Skeletal muscle cell (primary cell): ENCODE results near the gene LAMB4.

ENCODE experiments used
- DNase-seq: peaks from one replicate; pipeline ENCODE4 v3.0.0-alpha.2; 2010; ENCODE audit warnings: low read depth
- H3K4me3 ChIP-seq: 2 replicates; pipeline ENCODE4 v1.5.1; 2011; ENCODE audit warnings: low read depth, mild to moderate bottlenecking, control low read depth, low read length, moderate library complexity

The LAMB4 gene

DNA sequence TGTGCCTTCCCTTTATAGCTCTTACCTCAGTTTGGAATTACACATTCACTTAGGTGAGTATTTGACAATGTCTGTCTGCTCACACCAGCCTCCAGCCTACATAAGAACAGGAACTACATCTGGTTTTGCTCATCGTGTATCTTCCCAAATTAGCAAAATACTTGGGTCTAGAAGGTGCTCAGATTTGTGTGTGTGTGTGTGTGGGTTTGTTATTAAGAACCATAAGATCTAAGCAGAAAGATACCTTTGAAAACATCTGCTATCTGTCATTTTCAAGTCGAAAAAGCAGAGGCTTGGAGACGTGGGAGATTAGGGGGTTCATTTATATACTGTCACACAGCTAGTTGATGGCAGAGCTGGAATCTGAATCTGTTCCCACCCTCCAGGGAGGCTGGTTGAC is 14.8 kb upstream of the LAMB4 start:
- DNase-seq: no peak
- no peak overlapping the region for H3K4me3 ChIP-seq

GRCh38 chr7:108143658-108144420 is 13.7 kb upstream of the LAMB4 start:
- H3K4me3 ChIP-seq: no peak overlapping the region
- no peak for DNase-seq

DNA sequence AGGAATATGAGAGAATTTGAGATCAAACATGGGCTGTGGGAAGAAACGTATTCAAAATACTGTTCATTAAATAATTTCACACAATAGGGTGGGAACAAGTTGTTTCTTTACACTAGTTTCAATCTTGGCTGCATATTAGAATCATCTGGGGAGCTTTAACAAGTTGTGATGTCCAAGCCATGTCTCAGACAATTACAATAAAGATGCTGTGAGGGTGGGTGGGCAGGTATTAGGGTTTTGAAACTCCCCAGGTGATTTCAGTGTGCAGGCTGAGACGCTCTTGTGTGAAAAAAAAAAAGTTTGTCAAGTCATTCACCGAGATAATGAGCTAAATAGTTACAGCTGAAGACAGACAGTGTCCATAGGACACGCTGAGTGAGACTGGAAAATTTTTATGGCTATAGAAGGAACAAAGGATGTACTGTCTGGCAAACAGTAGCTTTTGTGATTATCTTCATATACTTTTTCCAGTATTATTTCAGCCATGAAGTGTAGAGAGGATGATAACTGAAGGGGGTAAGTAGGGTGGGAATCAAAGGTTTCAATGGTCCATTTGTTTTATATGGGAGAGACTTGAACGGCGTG is 12.6 kb upstream of the LAMB4 start:
- no peak for DNase-seq
- no peak overlapping the region for H3K4me3 ChIP-seq

GRCh38 chr7:108142180-108142579 is 12.0 kb upstream of the LAMB4 start:
- no peak for DNase-seq
- H3K4me3 ChIP-seq: no peak overlapping the region

DNA sequence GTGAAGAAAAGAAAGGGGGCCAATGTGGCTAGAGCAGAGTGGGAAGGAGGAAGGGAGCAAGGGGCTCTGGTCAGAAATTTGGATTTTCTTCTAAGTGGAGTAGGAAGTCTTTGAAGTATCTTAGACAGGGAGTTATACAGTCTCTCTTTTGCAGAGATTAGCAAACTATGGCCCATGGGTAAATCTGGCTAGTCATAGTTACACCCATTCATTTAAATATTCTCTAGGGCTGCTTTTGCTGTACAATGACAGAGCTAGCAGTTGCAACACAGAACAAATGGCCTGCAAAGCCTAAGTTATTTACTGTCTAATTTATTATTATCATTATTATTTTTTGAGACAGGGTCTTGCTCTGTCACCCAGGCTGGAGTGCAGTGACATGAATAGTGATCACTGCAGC is 10.5 kb upstream of the LAMB4 start:
- no peak for DNase-seq
- H3K4me3 ChIP-seq: no peak overlapping the region

GRCh38 chr7:108138911-108139310 is 8.8 kb upstream of the LAMB4 start:
- H3K4me3 ChIP-seq: no peak overlapping the region
- DNase-seq: no peak

DNA sequence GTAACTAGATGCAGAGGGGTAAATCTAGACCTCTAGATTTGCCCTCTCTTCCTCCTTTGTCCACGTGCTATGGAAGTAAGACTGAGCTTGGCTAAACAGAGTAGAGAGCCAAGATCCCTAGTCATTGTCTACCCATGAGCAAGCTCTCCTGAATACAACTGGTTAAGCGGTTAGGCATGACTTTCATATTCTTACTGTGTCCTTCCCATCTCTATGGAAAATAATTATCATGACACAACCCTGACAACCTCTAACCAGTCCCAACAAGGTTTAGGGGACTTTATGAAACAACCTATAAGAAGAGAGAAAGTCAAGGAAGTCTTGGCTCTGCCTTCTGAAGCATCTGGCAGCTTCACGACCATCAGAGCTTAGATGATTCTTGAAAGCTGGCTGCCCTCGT is 7.8 kb upstream of the LAMB4 start:
- DNase-seq: no peak
- H3K4me3 ChIP-seq: no peak overlapping the region

GRCh38 chr7:108137040-108137439 is 6.9 kb upstream of the LAMB4 start:
- DNase-seq: no peak
- H3K4me3 ChIP-seq: no peak overlapping the region

DNA sequence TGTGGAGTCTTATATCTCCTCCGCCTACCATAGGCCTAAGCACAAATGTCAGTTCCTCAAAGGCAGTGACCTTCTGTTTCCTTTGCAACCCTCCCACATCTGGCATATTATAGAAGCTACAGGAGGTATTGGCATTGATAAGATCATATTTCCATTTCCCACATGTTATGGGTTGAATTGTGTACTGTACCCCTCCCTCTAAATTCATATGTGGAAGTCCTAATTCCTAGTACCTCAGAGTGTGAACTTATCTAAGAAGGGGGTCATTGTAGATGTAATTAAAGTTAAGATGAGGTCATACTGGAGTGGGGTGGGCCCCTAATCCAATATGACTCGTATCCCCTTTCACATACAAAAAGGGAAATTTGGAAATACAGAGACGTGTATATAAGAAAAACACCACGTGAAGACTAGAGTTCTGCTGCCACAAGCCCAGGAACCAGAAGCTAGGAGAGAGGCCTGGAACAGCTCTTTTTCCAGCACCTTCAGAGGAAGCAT is 6.1 kb upstream of the LAMB4 start:
- DNase-seq: no peak
- H3K4me3 ChIP-seq: no peak overlapping the region

- DNase-seq: no peak
- H3K4me3 ChIP-seq: no peak overlapping the region
Measured at GRCh38 chr7:108135446-108136190, 5.5 kb upstream of the LAMB4 start.

DNA sequence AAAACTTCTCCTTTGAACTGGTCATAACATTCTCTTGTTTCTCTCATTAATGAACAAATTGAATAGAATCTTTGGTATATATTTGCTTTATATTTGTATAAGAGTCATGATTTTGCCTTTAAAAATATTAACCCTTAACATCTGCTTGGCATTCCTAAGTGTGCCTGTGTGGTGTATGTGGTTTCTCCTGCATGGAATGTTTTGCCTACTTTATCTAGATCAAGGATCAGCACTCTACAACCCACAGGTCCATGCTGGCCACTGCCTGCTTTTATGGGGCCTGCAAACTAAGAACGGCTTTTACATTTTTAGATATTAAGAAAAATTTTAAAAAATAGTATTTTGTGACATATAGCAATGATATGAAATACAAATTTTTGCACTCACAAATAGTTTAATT is 4.3 kb upstream of the LAMB4 start:
- H3K4me3 ChIP-seq: no peak overlapping the region
- no peak for DNase-seq

DNA sequence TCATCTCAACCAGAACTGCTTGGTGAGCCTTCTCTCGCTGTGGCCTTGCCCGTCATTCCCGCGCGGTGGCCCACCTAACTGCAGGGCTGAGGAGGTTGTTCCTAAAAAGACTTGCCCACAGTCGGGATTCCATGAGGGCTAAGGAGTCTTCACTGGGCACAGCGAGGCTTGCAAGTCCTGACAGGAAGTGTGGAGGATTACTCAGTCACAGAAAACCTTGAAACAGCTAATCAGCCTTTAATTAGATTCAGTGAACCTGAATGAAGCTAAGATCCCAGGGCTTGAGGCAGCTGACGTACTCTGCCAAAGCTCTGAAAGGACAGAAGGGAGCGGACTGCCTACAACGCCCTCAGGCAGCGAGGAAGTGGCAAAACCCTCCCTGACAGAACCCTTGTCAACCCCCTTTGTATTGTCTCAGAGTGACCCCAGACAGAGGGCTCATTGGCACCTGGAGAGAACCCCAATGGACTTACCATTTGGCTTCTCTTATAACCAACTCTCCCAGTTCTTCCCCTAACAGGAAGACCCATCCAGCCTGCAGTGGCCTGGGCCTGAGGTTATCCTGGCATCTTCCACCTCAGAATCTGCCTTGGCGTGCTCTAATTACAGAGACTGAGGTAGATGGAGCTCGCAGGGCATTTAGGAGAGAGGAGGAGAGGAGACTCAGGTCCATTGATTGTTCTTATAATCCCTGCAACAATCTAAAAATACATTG is 2.5 kb upstream of the LAMB4 start:
- DNase-seq: no peak
- H3K4me3 ChIP-seq: no peak overlapping the region

DNA sequence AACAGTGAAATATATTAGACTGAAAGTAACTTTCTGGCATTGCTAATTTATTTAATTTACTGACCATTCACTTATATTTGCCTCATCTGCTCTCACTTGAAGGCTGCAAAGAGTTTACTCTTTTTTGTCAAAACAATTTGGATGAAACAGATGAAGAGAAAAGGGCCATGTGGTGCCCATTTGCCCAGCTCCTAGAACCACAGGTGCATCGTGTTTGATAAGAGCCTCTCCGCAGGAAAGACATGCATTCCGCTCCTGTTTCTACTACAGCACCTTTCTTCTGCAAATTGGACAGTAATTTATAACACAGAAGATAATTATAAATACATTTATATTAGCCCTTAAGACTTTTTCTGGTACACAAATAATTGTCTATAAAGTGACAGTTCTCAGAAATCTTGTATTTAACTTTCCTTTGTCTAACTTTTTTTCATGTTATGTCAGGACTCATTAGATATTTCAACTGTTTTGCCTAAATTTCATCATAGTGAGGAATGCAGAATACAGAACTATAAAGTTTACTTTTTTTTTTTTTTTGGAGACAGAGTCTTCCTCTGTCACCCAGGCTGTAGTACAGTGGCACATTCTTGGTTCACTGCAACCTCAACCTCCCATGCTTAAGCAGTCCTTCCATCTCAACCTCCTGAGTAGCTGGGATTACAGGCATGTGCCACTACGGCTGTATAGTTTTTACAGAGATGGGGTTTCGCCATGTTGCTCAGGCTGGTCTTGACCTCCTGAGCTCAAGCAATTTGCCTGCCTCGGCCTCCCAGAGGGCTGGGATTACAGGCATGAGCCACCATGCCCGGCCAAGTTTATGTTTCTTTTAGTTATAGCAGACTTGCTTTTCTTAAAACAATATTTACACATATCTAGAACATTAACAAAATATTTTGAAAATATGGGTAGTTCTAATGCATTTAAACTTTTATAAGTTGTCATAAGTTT is 869 bp downstream of the LAMB4 start:
- no peak overlapping the region for H3K4me3 ChIP-seq
- no peak for DNase-seq

GRCh38 chr7:108128514-108128913 is 1.6 kb downstream of the LAMB4 start:
- DNase-seq: no peak
- H3K4me3 ChIP-seq: no peak overlapping the region

- no peak for DNase-seq
- H3K4me3 ChIP-seq: no peak overlapping the region
Measured at GRCh38 chr7:108127461-108127860, 2.7 kb downstream of the LAMB4 start.

DNA sequence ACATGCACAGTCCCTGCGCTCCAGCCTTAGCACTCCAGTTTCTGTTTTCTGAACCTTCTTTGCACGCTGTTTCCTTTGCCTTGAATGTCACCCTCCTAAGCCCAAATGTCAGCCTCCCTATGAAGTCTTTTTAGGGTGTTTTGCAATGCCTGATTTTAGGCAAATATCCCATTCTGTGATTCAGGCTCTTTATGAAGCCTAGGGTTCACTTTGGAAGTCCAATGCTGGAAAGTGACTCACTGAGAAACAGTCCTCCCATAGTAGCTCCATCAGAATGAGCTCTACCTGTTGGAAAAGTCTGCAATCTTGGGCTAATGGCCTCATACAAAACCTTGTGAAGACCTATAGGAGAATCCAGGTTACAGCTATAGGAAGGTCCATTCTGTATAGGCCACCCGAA is 5.3 kb downstream of the LAMB4 start:
- H3K4me3 ChIP-seq: no peak overlapping the region
- DNase-seq: no peak

DNA sequence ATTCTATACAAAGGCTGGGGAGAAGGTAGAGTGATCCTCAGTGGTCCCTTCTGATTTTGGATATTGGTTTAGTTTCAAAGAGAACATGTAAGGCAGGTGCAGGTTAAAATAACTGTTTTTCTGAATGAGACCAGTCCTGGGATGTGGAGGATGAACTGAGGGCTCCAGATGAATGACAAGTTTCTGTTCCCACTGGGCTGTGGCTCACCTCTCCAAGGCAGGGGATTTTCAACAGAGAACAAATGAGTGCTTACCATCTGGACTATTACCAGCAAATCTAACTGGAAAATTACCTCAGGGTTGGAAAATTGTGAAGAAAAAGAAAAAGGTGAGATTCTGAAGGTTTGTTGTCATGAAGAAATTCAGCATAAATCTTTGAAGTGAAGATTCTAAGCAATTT is 8.0 kb downstream of the LAMB4 start:
- H3K4me3 ChIP-seq: no peak overlapping the region
- no peak for DNase-seq

DNA sequence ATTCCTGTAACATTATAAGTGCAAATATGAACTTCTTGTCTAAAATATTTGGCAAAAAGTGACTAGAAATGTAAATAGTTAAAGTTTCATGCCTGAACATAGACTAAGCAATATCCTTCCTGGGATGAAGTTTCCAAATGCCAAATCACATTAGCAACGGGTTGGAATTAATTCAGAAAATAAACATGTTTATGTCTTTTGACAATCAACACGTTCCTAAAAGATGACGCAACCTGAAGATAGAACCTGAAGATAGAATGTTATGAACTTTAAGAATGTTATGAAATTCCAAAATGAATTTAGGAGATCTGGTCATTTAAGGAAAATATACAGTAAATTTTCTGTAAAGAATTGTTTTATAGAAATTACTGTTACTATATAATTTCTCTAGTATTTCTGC is 9.2 kb downstream of the LAMB4 start:
- no peak overlapping the region for H3K4me3 ChIP-seq

DNA sequence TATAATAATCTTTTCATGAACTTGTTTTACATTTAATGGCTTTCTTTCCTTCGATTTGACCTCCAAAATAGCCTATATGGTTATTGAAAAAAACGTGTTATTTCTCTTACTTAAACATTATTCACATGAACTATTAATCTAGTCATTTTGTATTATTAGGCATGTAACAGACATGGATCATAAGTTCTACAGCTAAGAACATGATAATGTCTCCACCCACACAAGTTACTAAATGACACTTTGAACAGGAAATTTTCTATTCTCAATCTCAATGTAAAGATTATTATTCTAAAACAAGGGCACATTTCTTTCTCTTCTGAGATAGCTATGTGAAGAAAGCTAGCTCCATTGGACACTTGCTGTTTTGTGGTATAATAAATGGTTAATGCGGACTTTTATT is 10.0 kb downstream of the LAMB4 start:
- no peak for DNase-seq
- H3K4me3 ChIP-seq: no peak overlapping the region

More for the DNA sequence above, 9.2 kb downstream of the LAMB4 start:
- DNase-seq: no peak
